DOHH2 (cell line): Measurements from ENCODE around the gene SPATA20.

ENCODE experiments used
- CTCF ChIP-seq: fragments of 200-600 bp; sonication (generic); IDR thresholded peaks from one replicate; pipeline ENCODE4 v1.5.1; 2014; ENCODE audit warnings: antibody characterized with exemption, mild to moderate bottlenecking, low read depth, low read length; ENCODE audit not compliant: poor library complexity, severe bottlenecking
- EZH2phosphoT487 ChIP-seq: fragments of 200-600 bp; sonication (generic); IDR thresholded peaks from 2 replicates; pipeline ENCODE4 v1.6.1; 2017; ENCODE audit warnings: borderline replicate concordance, mild to moderate bottlenecking, antibody characterized with exemption, low read length, moderate library complexity, mixed read lengths

GRCh38 chr17:50545311-50545710 is 1.7 kb upstream of the SPATA20 start:
- TF ChIP-seq CTCF (no peak), EZH2phosphoT487 (no peak)
